Kidney epithelial cell (primary cell): ENCODE measurements around the gene TMEM184A. TPM values are rescaled to one million over a fixed set of nuclear protein-coding genes. Genes with fewer than 3 reads are reported as not detected.
A peak's percentile ranks its signal among the peaks of the same experiment; 100 is the strongest.

ENCODE experiments used
- DNase-seq: peaks from one replicate; pipeline ENCODE4 v3.0.0-alpha.2; 2010; ENCODE audit warnings: low read depth
- H3K27me3 ChIP-seq: 2 replicates; pipeline ENCODE4 v1.6.0; 2011; ENCODE audit warnings: low read length; ENCODE audit not compliant: control insufficient read depth, insufficient read depth
- H3K36me3 ChIP-seq: 2 replicates; pipeline ENCODE4 v1.5.1; 2011; ENCODE audit warnings: low read length; ENCODE audit not compliant: control insufficient read depth, insufficient read depth
- H3K4me3 ChIP-seq: 2 replicates; pipeline ENCODE4 v1.5.1; 2011; ENCODE audit warnings: low read depth, mild to moderate bottlenecking, control low read depth, low read length
- CTCF ChIP-seq: IDR thresholded peaks from 2 replicates; pipeline ENCODE4 v1.5.1; 2011; ENCODE audit warnings: mild to moderate bottlenecking, moderate library complexity, low read length, control low read depth, inconsistent platforms; ENCODE audit not compliant: insufficient read depth, poor library complexity, severe bottlenecking
- total RNA-seq: library from RNA; depleted of rRNA; stranded (reverse); fragments of >200 nt; gene quantifications from 2 replicates; pipeline ENCODE4 v1.2.3, GENCODE V29; 2015

Gene TMEM184A
- total RNA-seq, 1 donor from 2014 or later = 5.7 TPM

GRCh38 chr7:1503816-1504775, 51.9 kb downstream of the TMEM184A start, which contains the start of gene INTS1:
TSS of gene INTS1 (minus strand) at chr7:1504389. CDS start at chr7:1503960, 429 bp downstream.
- H3K36me3 ChIP-seq = no peaks in the 10 kb centered on the region
- DNase-seq = peak; percentile 44
- H3K4me3 ChIP-seq = peak within 1 kb of the TSS; percentile 79
- peak; percentile 66 for TF ChIP-seq CTCF
- H3K27me3 ChIP-seq = no peaks in the 10 kb centered on the region

GRCh38 chr7:1503390-1503789, 52.6 kb downstream of the TMEM184A start:
- Histone ChIP-seq H3K4me3 (peak overlapping the region; percentile 79), H3K27me3 (no peaks in the 10 kb centered on the region), H3K36me3 (no peaks in the 10 kb centered on the region)
- no peak for TF ChIP-seq CTCF
- no peak for DNase-seq

- no peak for TF ChIP-seq CTCF
- peak overlapping the region; percentile 79 for H3K4me3 ChIP-seq
- no peaks in the 10 kb centered on the region for H3K27me3 ChIP-seq
- no peaks in the 10 kb centered on the region for H3K36me3 ChIP-seq
- no peak for DNase-seq
Observed at GRCh38 chr7:1502845-1503244, 53.2 kb downstream of the TMEM184A start.

- H3K4me3 ChIP-seq = no peak overlapping the region
- H3K36me3 ChIP-seq = no peaks in the 10 kb centered on the region
- TF ChIP-seq CTCF = no peak
- no peak for DNase-seq
- H3K27me3 ChIP-seq = no peaks in the 10 kb centered on the region
Observed at GRCh38 chr7:1501487-1502270, 54.3 kb downstream of the TMEM184A start.

GRCh38 chr7:1500064-1500807, 55.8 kb downstream of the TMEM184A start:
- Histone ChIP-seq H3K36me3 (no peaks in the 10 kb centered on the region), H3K4me3 (no peak overlapping the region), H3K27me3 (no peaks in the 10 kb centered on the region)
- DNase-seq = no peak
- TF ChIP-seq CTCF = no peak
